HepG2 (cell line): ENCODE results near the gene GTF2H2.
"Not testable (repeated sequence)": the region's sequence is repeated elsewhere in the genome, so short reads cannot be mapped to it uniquely, and the experiment has no call there.

ENCODE experiments used
- EP300 ChIP-seq, 3 experiments: sonication (generic) in 1 of 3; formaldehyde crosslinking in 1 of 3; IDR thresholded peaks; 2 replicates each; pipeline versions ENCODE4 v1.5.1 to v1.6.1; 2011 to 2020; ENCODE audit warnings: low read depth in 2 of 3, low read length in 2 of 3, borderline replicate concordance in 1 of 3, improper control_type of control experiment in 1 of 3, mild to moderate bottlenecking in 1 of 3, missing genetic modification reagents in 1 of 3, moderate library complexity in 1 of 3
- GLI4 ChIP-seq: sonication (generic); formaldehyde crosslinking; IDR thresholded peaks from 2 replicates; pipeline ENCODE4 v1.5.1; 2020; ENCODE audit warnings: missing genetic modification reagents, mild to moderate bottlenecking, moderate library complexity, borderline replicate concordance
- HMGA1 ChIP-seq: sonication (generic); formaldehyde crosslinking; conservative IDR thresholded peaks from 2 replicates; pipeline ENCODE4 v1.4.0; 2020; ENCODE audit warnings: missing genetic modification reagents
- SAP130 ChIP-seq: IDR thresholded peaks from 2 replicates; pipeline ENCODE4 v1.6.1; 2016; ENCODE audit warnings: low read depth
- TBP ChIP-seq: sonication (generic); formaldehyde crosslinking; IDR thresholded peaks from 2 replicates; pipeline ENCODE4 v1.5.0; 2020; ENCODE audit warnings: missing genetic modification reagents
- ZNF263 ChIP-seq: sonication (generic); formaldehyde crosslinking; IDR thresholded peaks from 2 replicates; pipeline ENCODE4 v1.4.0; 2020; ENCODE audit warnings: missing genetic modification reagents
- ZNF557 ChIP-seq: sonication (generic); formaldehyde crosslinking; IDR thresholded peaks from 2 replicates; pipeline ENCODE4 v1.4.0; 2020; ENCODE audit warnings: missing genetic modification reagents
- ZNF670 ChIP-seq: sonication (generic); formaldehyde crosslinking; IDR thresholded peaks from 2 replicates; pipeline ENCODE4 v1.8.0; 2022; ENCODE audit warnings: mild to moderate bottlenecking, missing genetic modification reagents, borderline replicate concordance

DNA sequence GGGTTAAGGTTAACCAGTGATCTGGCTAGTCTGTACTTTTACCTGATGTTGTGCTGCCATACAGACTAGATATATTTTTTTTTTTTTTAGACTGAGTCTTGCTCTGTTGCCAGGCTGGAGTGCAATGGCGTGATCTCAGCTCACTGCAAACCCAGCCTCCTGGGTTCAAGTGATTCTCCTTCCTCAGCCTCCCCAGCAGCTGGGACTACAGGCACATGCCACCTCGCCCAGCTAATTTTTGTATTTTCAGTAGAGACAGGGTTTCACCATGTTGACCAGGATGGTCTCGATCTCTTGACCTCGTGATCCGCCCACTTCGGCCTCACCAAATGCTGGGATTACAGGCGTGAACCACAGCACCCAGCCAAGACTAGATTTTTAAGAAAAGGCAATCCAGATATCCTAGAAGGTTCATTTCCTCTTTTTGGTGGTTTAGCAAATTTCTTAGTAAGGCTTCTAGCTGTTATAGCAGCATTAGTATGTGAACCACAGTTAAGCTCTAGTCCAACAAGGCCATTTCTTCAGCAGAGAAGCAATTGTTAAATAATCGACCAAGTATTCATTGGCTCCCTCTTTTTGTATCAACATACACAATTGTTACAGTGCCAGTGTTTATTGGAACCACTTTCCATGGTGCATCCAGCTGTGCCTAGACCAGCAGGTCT is 42.1 kb downstream of the GTF2H2 start, which contains the start of gene NAIP:
- TF ChIP-seq TBP; GLI4 (CRISPR knock-in tag); EP300 (IDR thresholded peaks at IDR 0.05; ENCODE audit: low read depth in 2 of 2, low read length in 2 of 2); EP300 (CRISPR knock-in tag; IDR thresholded peaks at IDR 0.05; ENCODE audit: borderline replicate concordance); ZNF557; ZNF263 (CRISPR knock-in tag); HMGA1; ZNF670; SAP130 (CRISPR knock-in tag): not testable (repeated sequence)
